GM23338 (cell line): Measurements from ENCODE around the gene PRR12. TPM values are rescaled to one million over a fixed set of nuclear protein-coding genes. Genes with fewer than 3 reads are reported as not detected.

Experiments used
- ATAC-seq: fragments of 200-7000 bp; cut with Tn5 transposase; 3 replicates; pipeline ENCODE4 v1.9.1; 2020
- DNase-seq: peaks from one replicate; pipeline ENCODE4 v3.0.0-alpha.2; 2015; ENCODE audit warnings: low spot score
- H2AFZ ChIP-seq: fragments of 200-600 bp; sonication (generic); 2 replicates; pipeline ENCODE4 v1.8.0; 2016; ENCODE audit warnings: antibody characterized with exemption, mild to moderate bottlenecking, moderate library complexity
- H3F3A ChIP-seq: fragments of 200-600 bp; sonication (generic); replicated peaks from 2 replicates; pipeline ENCODE4 v1.8.0; 2017; ENCODE audit warnings: antibody characterized with exemption, mixed run types, low read depth
- H3K27ac ChIP-seq: fragments of 200-600 bp; sonication (generic); 2 replicates; pipeline ENCODE4 v1.6.1; 2016; ENCODE audit warnings: low read depth
- H3K27me3 ChIP-seq: fragments of 200-600 bp; sonication (generic); 2 replicates; pipeline ENCODE4 v1.8.0; 2016; ENCODE audit warnings: mild to moderate bottlenecking, mixed run types, moderate library complexity; ENCODE audit not compliant: insufficient read depth
- H3K36me3 ChIP-seq: fragments of 200-600 bp; sonication (generic); 2 replicates; pipeline ENCODE4 v1.8.0; 2016; ENCODE audit warnings: mild to moderate bottlenecking; ENCODE audit not compliant: insufficient read depth
- H3K4me1 ChIP-seq: fragments of 200-600 bp; sonication (generic); 2 replicates; pipeline ENCODE4 v1.8.0; 2016; ENCODE audit warnings: mild to moderate bottlenecking, moderate library complexity; ENCODE audit not compliant: insufficient read depth
- H3K4me2 ChIP-seq: fragments of 200-600 bp; sonication (generic); 2 replicates; pipeline ENCODE4 v1.7.1; 2017; ENCODE audit warnings: mixed run types
- H3K4me3 ChIP-seq: fragments of 200-600 bp; sonication (generic); 2 replicates; pipeline ENCODE4 v1.6.1; 2016; ENCODE audit warnings: mixed run types
- H3K79me2 ChIP-seq: fragments of 200-600 bp; sonication (generic); replicated peaks from 2 replicates; pipeline ENCODE4 v1.8.0; 2017; ENCODE audit warnings: mild to moderate bottlenecking; ENCODE audit not compliant: insufficient read depth
- H3K9me2 ChIP-seq: fragments of 200-600 bp; sonication (generic); 2 replicates; pipeline ENCODE4 v1.8.0; 2017; ENCODE audit not compliant: insufficient read depth
- H4K20me1 ChIP-seq: fragments of 200-600 bp; sonication (generic); replicated peaks from 2 replicates; pipeline ENCODE4 v1.8.0; 2017; ENCODE audit warnings: mild to moderate bottlenecking; ENCODE audit not compliant: insufficient read depth
- H3K27ac Mint-ChIP-seq: 2 replicates; pipeline ENCODE4 v1.8.0; 2020; ENCODE audit warnings: inconsistent platforms, mild to moderate bottlenecking, moderate library complexity, mixed read lengths
- H3K27me3 Mint-ChIP-seq: 3 replicates; pipeline ENCODE4 v1.8.0; 2022; ENCODE audit warnings: low read depth, mild to moderate bottlenecking, moderate library complexity, mixed read lengths, inconsistent platforms; ENCODE audit not compliant: insufficient read depth, poor library complexity
- H3K36me3 Mint-ChIP-seq: 3 replicates; pipeline ENCODE4 v1.8.0; 2021; ENCODE audit warnings: low read depth, mild to moderate bottlenecking, inconsistent platforms, moderate library complexity, mixed read lengths
- H3K4me1 Mint-ChIP-seq: 3 replicates; pipeline ENCODE4 v1.8.0; 2020; ENCODE audit warnings: mild to moderate bottlenecking, inconsistent platforms, mixed read lengths
- H3K4me3 Mint-ChIP-seq: 3 replicates; pipeline ENCODE4 v1.8.0; 2021; ENCODE audit warnings: moderate library complexity, mild to moderate bottlenecking, inconsistent platforms, mixed read lengths
- H3K9me3 Mint-ChIP-seq: 3 replicates; pipeline ENCODE4 v1.8.0; 2020; ENCODE audit warnings: moderate library complexity, mild to moderate bottlenecking, inconsistent platforms, mixed read lengths
- CREB1 ChIP-seq: fragments of 250-450 bp; sonication (Bioruptor Pico); IDR thresholded peaks from 2 replicates; pipeline ENCODE4 v1.5.0; 2020; ENCODE audit warnings: low read depth, mild to moderate bottlenecking, moderate library complexity
- EZH2 ChIP-seq: fragments of 200-600 bp; sonication (generic); IDR thresholded peaks from one replicate; pipeline ENCODE4 v1.8.0; 2017; ENCODE audit warnings: antibody characterized with exemption, mild to moderate bottlenecking, low read depth; ENCODE audit not compliant: unreplicated experiment
- EZH2phosphoT487 ChIP-seq: fragments of 200-600 bp; sonication (generic); IDR thresholded peaks from one replicate; pipeline ENCODE4 v1.8.1; 2018; ENCODE audit warnings: antibody characterized with exemption; ENCODE audit not compliant: unreplicated experiment
- NANOG ChIP-seq: IDR thresholded peaks from 2 replicates; pipeline ENCODE4 v1.6.1; 2016; ENCODE audit warnings: antibody characterized with exemption, borderline replicate concordance
- POLR2AphosphoS5 ChIP-seq: IDR thresholded peaks from 2 replicates; pipeline ENCODE4 v1.6.1; 2016; ENCODE audit warnings: antibody characterized with exemption, low read depth
- STAT1 ChIP-seq: IDR thresholded peaks from one replicate; pipeline ENCODE4 v1.6.1; 2016; ENCODE audit warnings: antibody characterized with exemption; ENCODE audit not compliant: unreplicated experiment
- ZNF114 ChIP-seq: fragments of 250-450 bp; sonication (Bioruptor Pico); IDR thresholded peaks from 2 replicates; pipeline ENCODE4 v1.5.0; 2020; ENCODE audit warnings: mild to moderate bottlenecking, moderate library complexity
- polyA plus RNA-seq: library from polyadenylated mRNA; unstranded; fragments of >200 nt; fragmentation: Nextera tagmentation; extraction: Ambion mirVana; gene quantifications from 2 replicates; pipeline ENCODE4 v1.2.1, GENCODE V29; 2016
- total RNA-seq: library from RNA; depleted of rRNA; stranded (reverse); fragments of >200 nt; shearing (Covaris generic); gene quantifications from 2 replicates; pipeline ENCODE4 v1.2.3, GENCODE V29; 2014
- TF ChIP-seq, protein P1 (sequence below), 2 experiments: fragments of 200-600 bp in 1 of 2; sonication (generic) in 1 of 2; conservative IDR thresholded peaks; 2 replicates each; pipeline versions ENCODE4 v1.5.1 to v1.6.1; 2016 to 2017; ENCODE audit warnings: antibody characterized with exemption in 2 of 2, low read depth in 2 of 2, mild to moderate bottlenecking in 2 of 2, moderate library complexity in 1 of 2
- TF ChIP-seq, protein P2 (sequence below): IDR thresholded peaks from one replicate; pipeline ENCODE4 v1.6.1; 2018; ENCODE audit warnings: antibody characterized with exemption; ENCODE audit not compliant: unreplicated experiment
- TF ChIP-seq, protein P3 (sequence below): fragments of 250-450 bp; sonication (Bioruptor Pico); IDR thresholded peaks from 2 replicates; pipeline ENCODE4 v1.5.0; 2020; ENCODE audit warnings: mild to moderate bottlenecking, moderate library complexity

Gene PRR12
- total and polyA plus RNA-seq, 2 experiments from 2014 or later: 8.6 to 41.6 TPM

DNA sequence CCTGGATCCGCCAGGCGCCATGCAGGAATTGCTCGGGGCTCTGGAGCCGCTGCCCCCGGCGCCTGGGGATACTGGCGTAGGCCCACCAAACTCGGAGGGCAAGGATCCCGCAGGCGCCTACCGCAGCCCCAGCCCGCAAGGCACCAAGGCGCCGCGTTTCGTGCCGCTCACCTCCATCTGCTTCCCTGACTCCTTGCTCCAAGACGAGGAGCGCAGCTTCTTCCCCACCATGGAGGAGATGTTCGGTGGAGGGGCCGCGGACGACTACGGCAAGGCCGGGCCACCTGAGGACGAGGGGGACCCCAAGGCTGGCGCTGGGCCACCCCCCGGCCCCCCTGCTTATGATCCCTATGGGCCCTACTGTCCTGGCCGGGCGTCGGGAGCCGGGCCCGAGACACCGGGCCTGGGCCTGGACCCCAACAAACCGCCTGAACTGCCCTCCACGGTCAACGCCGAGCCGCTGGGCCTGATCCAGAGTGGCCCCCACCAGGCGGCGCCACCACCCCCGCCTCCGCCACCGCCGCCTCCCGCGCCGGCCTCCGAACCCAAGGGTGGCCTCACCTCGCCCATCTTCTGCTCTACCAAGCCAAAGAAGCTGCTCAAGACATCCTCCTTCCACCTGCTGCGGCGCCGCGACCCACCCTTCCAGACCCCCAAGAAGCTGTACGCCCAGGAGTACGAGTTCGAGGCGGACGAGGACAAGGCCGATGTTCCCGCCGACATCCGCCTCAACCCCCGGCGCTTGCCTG lies 6.1 kb downstream of the PRR12 start:
- ATAC-seq (no peak), DNase-seq (no peak)
- peaks cover 27% of the 10 kb centered on the region for H3K36me3 ChIP-seq
- peaks cover 28% of the 10 kb centered on the region for H3F3A ChIP-seq
- no peak overlapping the region for H2AFZ ChIP-seq
- Mint-ChIP-seq H3K4me1 (peaks cover 9% of the 10 kb centered on the region), H3K36me3 (peaks cover 68% of the 10 kb centered on the region), H3K27ac (no peak overlapping the region), H3K9me3 (no peaks in the 10 kb centered on the region; the same call in 2 of the 3 replicates), H3K27me3 (peaks cover 29% of the 10 kb centered on the region), H3K4me3 (no peak overlapping the region)
- no peaks in the 10 kb centered on the region for H3K9me2 ChIP-seq
- peaks cover 73% of the 10 kb centered on the region for H3K79me2 ChIP-seq
- H3K4me2 ChIP-seq: no peak overlapping the region
- no peaks in the 10 kb centered on the region for H3K27me3 ChIP-seq
- peaks cover 8% of the 10 kb centered on the region for H4K20me1 ChIP-seq
- H3K4me3 ChIP-seq: no peak overlapping the region
- TF ChIP-seq CREB1: no peak
- TF ChIP-seq, protein P1, sequence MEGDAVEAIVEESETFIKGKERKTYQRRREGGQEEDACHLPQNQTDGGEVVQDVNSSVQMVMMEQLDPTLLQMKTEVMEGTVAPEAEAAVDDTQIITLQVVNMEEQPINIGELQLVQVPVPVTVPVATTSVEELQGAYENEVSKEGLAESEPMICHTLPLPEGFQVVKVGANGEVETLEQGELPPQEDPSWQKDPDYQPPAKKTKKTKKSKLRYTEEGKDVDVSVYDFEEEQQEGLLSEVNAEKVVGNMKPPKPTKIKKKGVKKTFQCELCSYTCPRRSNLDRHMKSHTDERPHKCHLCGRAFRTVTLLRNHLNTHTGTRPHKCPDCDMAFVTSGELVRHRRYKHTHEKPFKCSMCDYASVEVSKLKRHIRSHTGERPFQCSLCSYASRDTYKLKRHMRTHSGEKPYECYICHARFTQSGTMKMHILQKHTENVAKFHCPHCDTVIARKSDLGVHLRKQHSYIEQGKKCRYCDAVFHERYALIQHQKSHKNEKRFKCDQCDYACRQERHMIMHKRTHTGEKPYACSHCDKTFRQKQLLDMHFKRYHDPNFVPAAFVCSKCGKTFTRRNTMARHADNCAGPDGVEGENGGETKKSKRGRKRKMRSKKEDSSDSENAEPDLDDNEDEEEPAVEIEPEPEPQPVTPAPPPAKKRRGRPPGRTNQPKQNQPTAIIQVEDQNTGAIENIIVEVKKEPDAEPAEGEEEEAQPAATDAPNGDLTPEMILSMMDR (conservative IDR thresholded peaks at IDR 0.05; ENCODE audit: low read depth in 2 of 2): peak; percentile 16 to 46; a peak in 2 of 4 replicates
- H3K4me1 ChIP-seq: peaks cover 5% of the 10 kb centered on the region; the same call in 1 of the 2 replicates
- no peak overlapping the region for H3K27ac ChIP-seq

DNA sequence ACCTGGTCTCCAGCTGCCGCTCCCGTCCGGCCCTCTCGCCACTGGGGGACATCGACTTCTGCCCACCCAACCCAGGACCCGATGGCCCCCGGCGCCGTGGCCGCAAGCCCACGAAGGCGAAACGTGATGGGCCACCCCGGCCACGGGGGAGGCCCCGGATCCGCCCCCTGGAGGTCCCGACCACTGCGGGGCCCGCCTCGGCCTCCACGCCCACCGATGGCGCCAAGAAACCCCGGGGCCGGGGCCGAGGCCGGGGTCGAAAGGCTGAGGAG lies 6.7 kb downstream of the PRR12 start:
- Histone ChIP-seq H3K27ac (no peak overlapping the region), H3K79me2 (peaks cover 73% of the 10 kb centered on the region), H3K4me2 (no peak overlapping the region), H3K27me3 (no peaks in the 10 kb centered on the region), H3K36me3 (peaks cover 32% of the 10 kb centered on the region), H4K20me1 (peaks cover 13% of the 10 kb centered on the region), H3K4me1 (peaks cover 5% of the 10 kb centered on the region; the same call in 1 of the 2 replicates), H3K9me2 (no peaks in the 10 kb centered on the region), H3F3A (peaks cover 28% of the 10 kb centered on the region), H3K4me3 (no peak overlapping the region), H2AFZ (no peak overlapping the region)
- DNase-seq: no peak
- H3K36me3 Mint-ChIP-seq: peaks cover 69% of the 10 kb centered on the region
- peaks cover 9% of the 10 kb centered on the region for H3K4me1 Mint-ChIP-seq
- H3K27me3 Mint-ChIP-seq: peaks cover 24% of the 10 kb centered on the region
- no peaks in the 10 kb centered on the region; the same call in 2 of the 3 replicates for H3K9me3 Mint-ChIP-seq
- no peak overlapping the region for H3K27ac Mint-ChIP-seq
- no peak overlapping the region for H3K4me3 Mint-ChIP-seq
- ATAC-seq: no peak
- TF ChIP-seq EZH2phosphoT487 (no peak), POLR2AphosphoS5 (no peak), ZNF114 (CRISPR knock-in tag) (no peak), EZH2 (no peak), CREB1 (no peak), NANOG (no peak), STAT1 (no peak)
- TF ChIP-seq, protein P2, sequence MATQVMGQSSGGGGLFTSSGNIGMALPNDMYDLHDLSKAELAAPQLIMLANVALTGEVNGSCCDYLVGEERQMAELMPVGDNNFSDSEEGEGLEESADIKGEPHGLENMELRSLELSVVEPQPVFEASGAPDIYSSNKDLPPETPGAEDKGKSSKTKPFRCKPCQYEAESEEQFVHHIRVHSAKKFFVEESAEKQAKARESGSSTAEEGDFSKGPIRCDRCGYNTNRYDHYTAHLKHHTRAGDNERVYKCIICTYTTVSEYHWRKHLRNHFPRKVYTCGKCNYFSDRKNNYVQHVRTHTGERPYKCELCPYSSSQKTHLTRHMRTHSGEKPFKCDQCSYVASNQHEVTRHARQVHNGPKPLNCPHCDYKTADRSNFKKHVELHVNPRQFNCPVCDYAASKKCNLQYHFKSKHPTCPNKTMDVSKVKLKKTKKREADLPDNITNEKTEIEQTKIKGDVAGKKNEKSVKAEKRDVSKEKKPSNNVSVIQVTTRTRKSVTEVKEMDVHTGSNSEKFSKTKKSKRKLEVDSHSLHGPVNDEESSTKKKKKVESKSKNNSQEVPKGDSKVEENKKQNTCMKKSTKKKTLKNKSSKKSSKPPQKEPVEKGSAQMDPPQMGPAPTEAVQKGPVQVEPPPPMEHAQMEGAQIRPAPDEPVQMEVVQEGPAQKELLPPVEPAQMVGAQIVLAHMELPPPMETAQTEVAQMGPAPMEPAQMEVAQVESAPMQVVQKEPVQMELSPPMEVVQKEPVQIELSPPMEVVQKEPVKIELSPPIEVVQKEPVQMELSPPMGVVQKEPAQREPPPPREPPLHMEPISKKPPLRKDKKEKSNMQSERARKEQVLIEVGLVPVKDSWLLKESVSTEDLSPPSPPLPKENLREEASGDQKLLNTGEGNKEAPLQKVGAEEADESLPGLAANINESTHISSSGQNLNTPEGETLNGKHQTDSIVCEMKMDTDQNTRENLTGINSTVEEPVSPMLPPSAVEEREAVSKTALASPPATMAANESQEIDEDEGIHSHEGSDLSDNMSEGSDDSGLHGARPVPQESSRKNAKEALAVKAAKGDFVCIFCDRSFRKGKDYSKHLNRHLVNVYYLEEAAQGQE: no peak
- TF ChIP-seq, protein P3, sequence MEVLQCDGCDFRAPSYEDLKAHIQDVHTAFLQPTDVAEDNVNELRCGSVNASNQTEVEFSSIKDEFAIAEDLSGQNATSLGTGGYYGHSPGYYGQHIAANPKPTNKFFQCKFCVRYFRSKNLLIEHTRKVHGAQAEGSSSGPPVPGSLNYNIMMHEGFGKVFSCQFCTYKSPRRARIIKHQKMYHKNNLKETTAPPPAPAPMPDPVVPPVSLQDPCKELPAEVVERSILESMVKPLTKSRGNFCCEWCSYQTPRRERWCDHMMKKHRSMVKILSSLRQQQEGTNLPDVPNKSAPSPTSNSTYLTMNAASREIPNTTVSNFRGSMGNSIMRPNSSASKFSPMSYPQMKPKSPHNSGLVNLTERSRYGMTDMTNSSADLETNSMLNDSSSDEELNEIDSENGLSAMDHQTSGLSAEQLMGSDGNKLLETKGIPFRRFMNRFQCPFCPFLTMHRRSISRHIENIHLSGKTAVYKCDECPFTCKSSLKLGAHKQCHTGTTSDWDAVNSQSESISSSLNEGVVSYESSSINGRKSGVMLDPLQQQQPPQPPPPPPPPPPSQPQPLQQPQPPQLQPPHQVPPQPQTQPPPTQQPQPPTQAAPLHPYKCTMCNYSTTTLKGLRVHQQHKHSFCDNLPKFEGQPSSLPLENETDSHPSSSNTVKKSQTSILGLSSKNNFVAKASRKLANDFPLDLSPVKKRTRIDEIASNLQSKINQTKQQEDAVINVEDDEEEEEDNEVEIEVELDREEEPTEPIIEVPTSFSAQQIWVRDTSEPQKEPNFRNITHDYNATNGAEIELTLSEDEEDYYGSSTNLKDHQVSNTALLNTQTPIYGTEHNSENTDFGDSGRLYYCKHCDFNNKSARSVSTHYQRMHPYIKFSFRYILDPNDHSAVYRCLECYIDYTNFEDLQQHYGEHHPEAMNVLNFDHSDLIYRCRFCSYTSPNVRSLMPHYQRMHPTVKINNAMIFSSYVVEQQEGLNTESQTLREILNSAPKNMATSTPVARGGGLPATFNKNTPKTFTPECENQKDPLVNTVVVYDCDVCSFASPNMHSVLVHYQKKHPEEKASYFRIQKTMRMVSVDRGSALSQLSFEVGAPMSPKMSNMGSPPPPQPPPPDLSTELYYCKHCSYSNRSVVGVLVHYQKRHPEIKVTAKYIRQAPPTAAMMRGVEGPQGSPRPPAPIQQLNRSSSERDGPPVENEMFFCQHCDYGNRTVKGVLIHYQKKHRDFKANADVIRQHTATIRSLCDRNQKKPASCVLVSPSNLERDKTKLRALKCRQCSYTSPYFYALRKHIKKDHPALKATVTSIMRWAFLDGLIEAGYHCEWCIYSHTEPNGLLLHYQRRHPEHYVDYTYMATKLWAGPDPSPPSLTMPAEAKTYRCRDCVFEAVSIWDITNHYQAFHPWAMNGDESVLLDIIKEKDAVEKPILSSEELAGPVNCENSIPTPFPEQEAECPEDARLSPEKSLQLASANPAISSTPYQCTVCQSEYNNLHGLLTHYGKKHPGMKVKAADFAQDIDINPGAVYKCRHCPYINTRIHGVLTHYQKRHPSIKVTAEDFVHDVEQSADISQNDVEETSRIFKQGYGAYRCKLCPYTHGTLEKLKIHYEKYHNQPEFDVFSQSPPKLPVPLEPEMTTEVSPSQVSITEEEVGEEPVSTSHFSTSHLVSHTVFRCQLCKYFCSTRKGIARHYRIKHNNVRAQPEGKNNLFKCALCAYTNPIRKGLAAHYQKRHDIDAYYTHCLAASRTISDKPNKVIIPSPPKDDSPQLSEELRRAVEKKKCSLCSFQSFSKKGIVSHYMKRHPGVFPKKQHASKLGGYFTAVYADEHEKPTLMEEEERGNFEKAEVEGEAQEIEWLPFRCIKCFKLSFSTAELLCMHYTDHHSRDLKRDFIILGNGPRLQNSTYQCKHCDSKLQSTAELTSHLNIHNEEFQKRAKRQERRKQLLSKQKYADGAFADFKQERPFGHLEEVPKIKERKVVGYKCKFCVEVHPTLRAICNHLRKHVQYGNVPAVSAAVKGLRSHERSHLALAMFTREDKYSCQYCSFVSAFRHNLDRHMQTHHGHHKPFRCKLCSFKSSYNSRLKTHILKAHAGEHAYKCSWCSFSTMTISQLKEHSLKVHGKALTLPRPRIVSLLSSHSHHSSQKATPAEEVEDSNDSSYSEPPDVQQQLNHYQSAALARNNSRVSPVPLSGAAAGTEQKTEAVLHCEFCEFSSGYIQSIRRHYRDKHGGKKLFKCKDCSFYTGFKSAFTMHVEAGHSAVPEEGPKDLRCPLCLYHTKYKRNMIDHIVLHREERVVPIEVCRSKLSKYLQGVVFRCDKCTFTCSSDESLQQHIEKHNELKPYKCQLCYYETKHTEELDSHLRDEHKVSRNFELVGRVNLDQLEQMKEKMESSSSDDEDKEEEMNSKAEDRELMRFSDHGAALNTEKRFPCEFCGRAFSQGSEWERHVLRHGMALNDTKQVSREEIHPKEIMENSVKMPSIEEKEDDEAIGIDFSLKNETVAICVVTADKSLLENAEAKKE (CRISPR knock-in tag): no peak
